Measurements from ENCODE around the gene PRRT2. TPM values are rescaled to one million over a fixed set of nuclear protein-coding genes. Genes with fewer than 3 reads are reported as not detected.
A peak's percentile ranks its signal among the peaks of the same experiment; 100 is the strongest.

Gene PRRT2
- total and polyA plus RNA-seq, 2 donors (not counting 3 experiments of a cell fraction or from before 2014, with no cell fraction given), result 3.3 TPM

- TSS peak; percentile 16 for BruUV-seq (replicated peaks)
Observed at GRCh38 chr16:29815793-29816693, 4.0 kb downstream of the PRRT2 start, which contains the start of gene PAGR1. Gene PAGR1, plus strand, starts transcription at chr16:29816152. Its CDS starts 374 bp downstream, at chr16:29816526.

More at GRCh38 chr16:29815793-29816693, 4.0 kb downstream of the PRRT2 start, which contains the start of gene PAGR1:
- Histone ChIP-seq H3K4me3 (replicated peaks in 1 of 3; ENCODE audit: insufficient read depth in 1 of 3, low read depth in 1 of 3, low read length in 3 of 3) (peak within 1 kb of the TSS; percentile 65 to 85 (median 81)), H3K9me3 (replicated peaks; ENCODE audit: control insufficient read depth, insufficient read depth, low read length) (no peaks in the 10 kb centered on the region), H3K36me3 (ENCODE audit: control insufficient read depth in 2 of 2, extremely low read depth in 1 of 2, insufficient read depth in 2 of 2, low read length in 2 of 2) (peaks cover 0 to 5% of the 10 kb centered on the region in 2 experiments), H3K79me2 (ENCODE audit: control insufficient read depth, insufficient read depth, low read length) (peaks cover 19% of the 10 kb centered on the region), H3K4me2 (ENCODE audit: insufficient read depth, low read length) (peak within 1 kb of the TSS; percentile 49), H3K9me1 (replicated peaks; ENCODE audit: control insufficient read depth, extremely low read depth, insufficient read depth, low read length) (no peaks in the 10 kb centered on the region), H2AFZ (ENCODE audit: low read depth, low read length) (peak within 1 kb of the TSS; percentile 77), H3K27ac (ENCODE audit: insufficient read depth, low read depth, low read length) (peak within 1 kb of the TSS; percentile 47), H3K4me1 (ENCODE audit: control insufficient read depth, extremely low read depth, insufficient read depth, low read length) (peaks cover 35% of the 10 kb centered on the region), H3K9ac (replicated peaks; ENCODE audit: extremely low read depth, insufficient read depth, low read length) (peak within 1 kb of the TSS; percentile 53), H3K27me3 (ENCODE audit: control insufficient read depth in 2 of 2, insufficient read depth in 2 of 2, low read length in 2 of 2) (no peaks in the 10 kb centered on the region), H4K20me1 (replicated peaks; ENCODE audit: control insufficient read depth, extremely low read depth, insufficient read depth, low read length) (no peaks in the 10 kb centered on the region)
- FAIRE-seq (peak; percentile 94), DNase-seq (ENCODE audit: low read depth, low spot score) (peak; percentile 100)
- intact Hi-C loops (cut with micrococcal nuclease) (loop anchor here (1.0 kb wide), 3 partner anchors 8 to 87 kb away; partner anchors contain the start of gene KIF22), dilution Hi-C loops (cut with MboI; ENCODE audit: extremely low pct_ligation_motif_present, low sequenced_read_pairs) (no loop called here)
- ChIA-PET CTCF (interaction anchor here (0.7 to 8.2 kb wide), 21 partner anchors 8 to 216 kb away, joined by 3 to 140 read pairs (median 6); partner anchors contain the start of genes ASPHD1, KIF22 and SEZ6L2), POLR2A (interaction anchor here (0.6 to 0.7 kb wide), 4 partner anchors 9 to 1107 kb away, joined by 3 to 7 read pairs (median 5); partner anchors contain the start of genes FBXL19 and YPEL3)
- TF ChIP-seq POLR2A (IDR thresholded peaks at IDR 0.05; ENCODE audit: low read depth, low read length) (peak; percentile 80), POLR2AphosphoS5 (IDR thresholded peaks at IDR 0.05; ENCODE audit: insufficient read depth, low read depth, low read length) (peak; percentile 65), FOS (IDR thresholded peaks at IDR 0.05; ENCODE audit: borderline replicate concordance, insufficient read depth, low read length) (no peak), MYC (IDR thresholded peaks at IDR 0.05; ENCODE audit: low read depth, low read length) (peak; percentile 87), MAX (IDR thresholded peaks at IDR 0.05; ENCODE audit: insufficient read depth, insufficient read length) (peak; percentile 59), EZH2 (IDR thresholded peaks at IDR 0.05; ENCODE audit: borderline replicate concordance, low read depth, low read length, severe bottlenecking) (no peak), CTCF (IDR thresholded peaks at IDR 0.05; ENCODE audit: extremely low read depth in 1 of 2, insufficient read depth in 1 of 2, low read depth in 1 of 2, low read length in 2 of 2) (peak; percentile 95 to 98)

Measured in endothelial cell of umbilical vein (primary cell).